Retinal pigment epithelial cell (primary cell): ENCODE data around the gene ZNF598.
"Not testable (repeated sequence)": the region's sequence is repeated elsewhere in the genome, so short reads cannot be mapped to it uniquely, and the experiment has no call there.

Source experiments
- DNase-seq: peaks from one replicate; pipeline ENCODE4 v3.0.0-alpha.2; 2010; ENCODE audit warnings: low read depth
- H3K4me3 ChIP-seq: 2 replicates; pipeline ENCODE4 v1.5.1; 2011; ENCODE audit warnings: mild to moderate bottlenecking, low read length, control low read depth, moderate library complexity
- TF ChIP-seq, protein P1 (sequence below): conservative IDR thresholded peaks from 2 replicates; pipeline ENCODE4 v1.5.1; 2011; ENCODE audit warnings: low read depth, low read length, control low read depth, inconsistent platforms

The ZNF598 gene

DNA sequence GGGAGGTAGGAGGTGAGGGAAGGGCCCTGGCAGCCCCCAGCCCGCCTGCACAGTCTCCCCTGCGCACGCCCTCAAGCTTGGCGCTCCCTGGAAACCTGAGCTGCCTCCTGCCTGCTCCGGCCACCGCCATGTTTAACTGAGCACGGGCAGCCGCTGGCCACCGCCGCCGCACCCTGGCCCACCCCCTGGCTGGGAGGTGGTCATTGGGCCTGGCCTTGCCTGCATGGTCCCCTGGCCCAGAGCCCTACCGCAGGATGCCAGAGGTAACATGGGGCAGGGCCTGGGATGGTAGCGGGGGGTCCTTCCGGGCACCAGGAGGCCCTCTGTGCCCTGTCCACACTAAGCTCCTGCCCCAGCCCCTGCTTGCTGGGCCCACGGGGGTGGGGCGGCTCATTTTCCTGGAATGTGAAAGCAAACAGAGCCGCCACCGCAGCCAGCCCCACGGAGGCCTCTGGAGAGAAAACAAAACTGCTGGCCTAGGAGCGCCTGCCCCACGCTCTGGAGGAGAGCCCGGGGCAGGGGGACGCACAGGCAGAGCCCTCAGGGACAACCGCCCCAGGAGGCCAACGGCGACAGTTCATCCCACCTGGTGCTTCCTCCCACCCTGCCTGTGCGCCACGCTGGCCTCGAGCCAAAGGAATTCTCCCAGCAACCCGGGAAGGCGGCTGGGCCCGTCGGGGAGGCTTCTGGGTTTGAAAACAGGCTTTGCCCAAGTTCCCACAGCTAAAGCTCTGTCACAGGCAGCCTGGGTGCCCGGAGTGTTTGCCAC, 26.0 kb upstream of the ZNF598 start:
- no peak overlapping the region for H3K4me3 ChIP-seq
- no peak for DNase-seq
- TF ChIP-seq, protein P1, sequence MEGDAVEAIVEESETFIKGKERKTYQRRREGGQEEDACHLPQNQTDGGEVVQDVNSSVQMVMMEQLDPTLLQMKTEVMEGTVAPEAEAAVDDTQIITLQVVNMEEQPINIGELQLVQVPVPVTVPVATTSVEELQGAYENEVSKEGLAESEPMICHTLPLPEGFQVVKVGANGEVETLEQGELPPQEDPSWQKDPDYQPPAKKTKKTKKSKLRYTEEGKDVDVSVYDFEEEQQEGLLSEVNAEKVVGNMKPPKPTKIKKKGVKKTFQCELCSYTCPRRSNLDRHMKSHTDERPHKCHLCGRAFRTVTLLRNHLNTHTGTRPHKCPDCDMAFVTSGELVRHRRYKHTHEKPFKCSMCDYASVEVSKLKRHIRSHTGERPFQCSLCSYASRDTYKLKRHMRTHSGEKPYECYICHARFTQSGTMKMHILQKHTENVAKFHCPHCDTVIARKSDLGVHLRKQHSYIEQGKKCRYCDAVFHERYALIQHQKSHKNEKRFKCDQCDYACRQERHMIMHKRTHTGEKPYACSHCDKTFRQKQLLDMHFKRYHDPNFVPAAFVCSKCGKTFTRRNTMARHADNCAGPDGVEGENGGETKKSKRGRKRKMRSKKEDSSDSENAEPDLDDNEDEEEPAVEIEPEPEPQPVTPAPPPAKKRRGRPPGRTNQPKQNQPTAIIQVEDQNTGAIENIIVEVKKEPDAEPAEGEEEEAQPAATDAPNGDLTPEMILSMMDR, result no peak

DNA sequence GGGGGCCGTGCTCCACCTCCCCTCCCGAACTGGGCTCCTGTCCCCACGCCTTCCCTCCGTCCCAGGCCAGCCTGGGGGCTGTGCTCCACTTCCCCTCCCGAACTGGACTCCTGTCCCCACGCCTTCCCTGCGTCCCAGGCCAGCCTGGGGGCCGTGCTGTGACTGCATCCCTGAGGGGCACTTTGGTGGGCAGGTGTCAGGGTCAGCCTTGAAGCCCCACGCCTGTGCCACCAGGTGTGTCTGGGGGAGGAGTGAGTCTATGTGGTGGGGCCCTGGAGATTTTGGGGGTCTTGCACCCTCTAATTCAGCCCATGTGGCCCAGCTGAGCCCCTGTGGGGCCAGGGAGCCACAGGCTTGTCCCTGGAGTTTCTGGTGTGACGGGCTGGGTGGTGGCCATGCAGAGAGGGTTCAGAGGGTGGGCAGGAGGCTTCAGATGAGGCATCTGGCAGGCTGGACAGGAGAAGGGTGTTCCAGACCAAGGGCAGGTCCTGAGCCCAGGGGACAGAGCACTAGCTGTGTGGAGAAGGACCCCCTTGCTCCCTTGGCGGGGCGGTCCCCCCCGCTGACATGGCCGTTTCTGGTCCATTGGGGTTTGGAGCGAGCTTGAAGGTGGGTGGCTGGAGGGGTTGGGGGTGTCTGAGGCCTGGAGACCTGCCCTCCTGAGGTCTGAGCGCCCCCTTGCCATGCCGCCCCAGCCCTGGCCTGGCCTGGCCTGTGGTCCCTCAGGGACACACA, 25.2 kb upstream of the ZNF598 start:
- no peak for DNase-seq
- TF ChIP-seq, protein P1, result no peak
- H3K4me3 ChIP-seq, result no peak overlapping the region

DNA sequence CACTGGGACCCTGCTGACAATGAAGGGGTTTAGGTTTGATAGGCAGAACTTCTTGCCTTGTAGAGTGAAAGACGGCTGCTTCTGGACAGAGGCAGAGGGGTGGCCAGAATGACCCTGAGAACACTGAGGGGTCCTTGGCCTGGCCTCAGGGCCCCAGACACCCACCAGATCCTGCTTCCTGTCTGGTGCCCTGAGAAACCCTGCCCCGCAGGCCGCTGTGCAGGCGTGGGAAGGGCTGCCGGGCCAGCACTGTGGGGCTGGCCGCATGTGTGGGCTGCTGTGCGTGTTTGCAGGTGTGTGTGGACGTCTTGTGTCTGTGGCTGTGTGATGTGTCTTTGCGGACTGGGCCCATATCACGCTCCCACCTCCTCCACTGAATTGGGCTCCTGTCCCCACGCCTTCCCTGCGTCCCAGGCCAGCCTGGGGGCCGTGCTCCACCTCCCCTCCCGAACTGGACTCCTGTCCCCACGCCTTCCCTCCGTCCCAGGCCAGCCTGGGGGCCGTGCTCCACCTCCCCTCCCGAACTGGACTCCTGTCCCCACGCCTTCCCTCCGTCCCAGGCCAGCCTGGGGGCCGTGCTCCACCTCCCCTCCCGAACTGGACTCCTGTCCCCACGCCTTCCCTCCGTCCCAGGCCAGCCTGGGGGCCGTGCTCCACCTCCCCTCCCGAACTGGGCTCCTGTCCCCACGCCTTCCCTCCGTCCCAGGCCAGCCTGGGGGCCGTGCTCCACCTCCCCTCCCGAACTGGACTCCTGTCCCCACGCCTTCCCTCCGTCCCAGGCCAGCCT, 24.5 kb upstream of the ZNF598 start:
- not testable (repeated sequence) for DNase-seq, H3K4me3 ChIP-seq

DNA sequence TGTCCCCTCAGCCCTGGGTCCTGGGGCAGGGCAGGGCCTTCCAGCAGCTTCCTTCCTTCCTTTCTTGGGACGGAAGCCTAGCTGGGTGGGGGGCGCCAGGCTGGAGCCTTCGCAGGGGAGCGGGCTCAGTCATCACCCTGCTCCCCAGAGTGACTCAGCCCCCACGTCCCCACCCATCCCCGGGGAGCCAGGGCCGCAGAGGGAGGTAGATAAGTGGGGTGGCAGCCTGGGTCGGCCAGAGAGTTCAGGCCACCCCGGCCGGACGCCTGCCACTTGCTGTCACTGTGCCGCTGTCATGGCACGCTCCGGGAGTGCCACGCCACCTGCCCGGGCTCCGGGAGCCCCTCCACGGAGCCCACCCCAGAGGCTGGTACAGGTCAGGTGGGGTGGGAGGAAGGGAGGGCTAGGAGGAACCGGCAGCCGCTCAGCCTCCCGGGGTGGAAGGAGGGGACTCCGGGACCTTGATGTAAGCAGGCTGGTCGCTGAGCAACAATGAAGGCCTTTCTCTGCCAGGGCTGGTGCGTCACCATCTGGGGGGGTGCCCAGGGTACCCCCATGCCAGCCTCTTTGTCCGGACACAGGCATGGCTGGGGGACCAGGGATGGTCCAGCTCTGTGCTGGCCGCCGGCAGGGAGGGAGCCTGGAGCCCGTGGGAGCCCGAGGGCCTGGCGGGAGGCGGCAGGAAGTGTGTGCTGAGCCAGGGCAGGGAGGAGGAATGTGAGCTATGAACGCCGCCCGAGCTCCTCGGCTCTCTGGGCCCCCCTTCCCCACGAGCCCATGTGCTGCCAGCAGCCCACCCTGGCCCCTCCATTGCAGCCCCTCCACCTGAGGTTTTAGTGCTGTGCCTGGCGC, 23.7 kb upstream of the ZNF598 start:
- H3K4me3 ChIP-seq, result peak overlapping the region; percentile 13
- no peak for DNase-seq
- TF ChIP-seq, protein P1, result no peak

DNA sequence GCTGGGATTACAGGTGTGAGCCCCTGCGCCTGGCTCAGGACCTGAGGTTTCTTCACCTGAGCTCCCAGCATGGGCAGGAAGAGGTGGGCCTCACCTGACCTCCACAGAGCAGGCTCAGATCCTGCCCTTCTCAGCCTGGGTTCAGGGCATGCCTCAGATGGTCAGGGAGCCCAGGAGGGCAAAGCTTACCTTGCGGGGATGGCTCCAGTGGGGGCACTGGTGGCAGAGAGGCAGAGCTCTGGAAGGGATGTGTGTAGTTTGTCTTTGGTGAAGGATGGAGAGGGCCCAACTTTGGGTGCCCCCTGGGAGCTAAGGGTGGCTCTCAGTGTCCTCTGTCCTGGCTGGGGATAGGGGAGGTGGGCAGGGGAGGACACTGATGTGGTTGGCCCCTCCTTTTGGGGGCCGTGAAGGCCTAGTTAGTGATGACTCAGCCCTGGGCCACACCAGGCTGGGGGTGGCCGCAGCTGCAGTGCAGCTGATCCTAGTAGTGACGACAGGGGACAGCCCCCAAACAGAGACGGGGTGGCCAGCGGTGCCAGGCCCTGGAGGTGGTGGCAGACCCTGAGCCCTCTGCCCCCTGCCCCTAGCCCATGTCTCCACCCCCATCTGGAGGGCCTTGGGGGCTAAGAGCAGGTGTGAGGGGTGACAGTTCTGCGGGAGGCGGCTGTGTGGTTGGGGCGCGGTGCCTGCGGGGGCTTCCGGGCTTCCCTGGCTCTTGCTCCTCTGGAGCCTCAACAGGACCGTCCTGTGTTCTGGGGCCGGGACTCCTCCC, 22.9 kb upstream of the ZNF598 start:
- H3K4me3 ChIP-seq, result no peak overlapping the region
- TF ChIP-seq, protein P1, result no peak
- DNase-seq, result no peak

DNA sequence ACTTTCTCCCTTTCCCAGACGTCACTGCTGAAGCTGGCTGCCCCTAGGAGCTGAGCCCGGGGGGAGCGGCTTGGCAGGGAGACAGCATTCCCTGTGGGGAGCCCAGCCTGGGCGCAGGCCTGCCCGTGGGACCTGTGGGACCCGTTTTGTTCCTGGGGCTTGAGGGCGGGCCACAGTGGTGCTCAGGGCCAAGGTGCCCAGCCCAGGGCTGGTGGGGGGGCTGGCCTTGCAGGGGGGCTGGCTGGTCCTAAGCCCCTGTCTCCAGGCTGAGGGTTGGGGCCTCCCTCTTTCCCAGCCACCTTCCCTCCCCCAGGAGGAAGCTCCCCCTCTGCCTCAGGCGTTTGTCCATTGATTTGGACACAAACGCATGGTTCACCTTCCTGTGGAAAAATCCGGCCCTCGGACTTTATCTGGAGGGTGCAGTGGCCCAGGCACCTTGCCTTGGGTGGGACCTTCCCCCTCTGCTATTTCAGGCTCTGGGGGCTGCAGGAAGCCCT, 21.5 kb upstream of the ZNF598 start:
- H3K4me3 ChIP-seq, result no peak overlapping the region
- TF ChIP-seq, protein P1, result no peak
- no peak for DNase-seq
